ENCODE measurements around the gene APP.

GRCh38 chr21:26179501-26179900 is 8.9 kb upstream of the APP start:
- TF ChIP-seq CTCF (conservative IDR thresholded peaks at IDR 0.05; ENCODE audit: low read length) = no peak
- TF ChIP-seq EZH2phosphoT487 (IDR thresholded peaks at IDR 0.05; ENCODE audit: borderline replicate concordance, low read depth, low read length) = no peak
